ENCODE data around the gene ANKRD11.
"Not testable (repeated sequence)": the region's sequence is repeated elsewhere in the genome, so short reads cannot be mapped to it uniquely, and the experiment has no call there.

The ANKRD11 gene

DNA sequence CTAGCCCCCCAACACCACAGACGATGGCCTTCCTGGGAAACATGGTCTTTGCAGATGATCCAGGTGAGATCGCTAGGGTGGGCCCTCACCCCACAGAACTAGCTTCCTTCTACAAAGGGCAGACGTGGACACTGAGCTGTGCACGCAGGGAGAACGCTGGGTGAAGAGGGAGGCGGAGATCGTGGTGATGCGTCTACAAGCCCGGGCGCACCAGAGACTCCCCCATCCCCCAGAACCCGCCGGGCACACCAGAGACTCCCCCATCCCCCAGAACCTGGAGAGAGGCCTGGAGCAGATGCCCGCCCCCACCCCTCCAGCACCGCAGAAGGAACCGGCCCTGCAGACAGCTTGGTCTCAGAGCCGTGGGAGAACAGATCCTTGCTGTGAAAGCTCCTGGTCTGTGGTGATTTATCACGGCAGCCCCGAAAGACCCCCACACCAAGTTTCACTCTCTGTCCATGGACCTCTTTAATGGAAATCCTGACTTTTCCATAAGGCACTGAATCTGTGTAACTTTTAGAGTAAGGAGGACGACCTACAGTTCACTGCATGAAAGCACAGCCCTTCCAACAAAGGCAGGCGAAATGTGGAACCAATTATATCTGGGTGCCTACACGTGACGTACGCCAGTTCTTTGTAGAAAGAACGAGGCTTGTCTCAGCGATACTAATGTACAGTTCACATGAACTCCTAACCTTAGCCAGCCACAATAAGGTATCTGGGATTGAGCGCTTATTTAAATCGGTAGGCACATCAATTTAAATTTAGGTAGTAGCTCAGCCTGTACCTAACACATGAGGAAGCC lies 88.5 kb downstream of the ANKRD11 start:
- DNase-seq, result peak; percentile 68

- no peak for DNase-seq
These were observed 89.2 kb downstream of the ANKRD11 start for GRCh38 chr16:89401205-89401604.

GRCh38 chr16:89400740-89401139 lies 89.6 kb downstream of the ANKRD11 start:
- DNase-seq, result no peak

GRCh38 chr16:89398924-89399323 lies 91.4 kb downstream of the ANKRD11 start:
- no peak for DNase-seq

GRCh38 chr16:89397331-89397861 lies 93.0 kb downstream of the ANKRD11 start:
- DNase-seq, result no peak

- DNase-seq, result no peak
These were observed 94.2 kb downstream of the ANKRD11 start for GRCh38 chr16:89396156-89396555.

GRCh38 chr16:89395150-89396142 lies 94.9 kb downstream of the ANKRD11 start:
- DNase-seq, result peak; percentile 96

DNA sequence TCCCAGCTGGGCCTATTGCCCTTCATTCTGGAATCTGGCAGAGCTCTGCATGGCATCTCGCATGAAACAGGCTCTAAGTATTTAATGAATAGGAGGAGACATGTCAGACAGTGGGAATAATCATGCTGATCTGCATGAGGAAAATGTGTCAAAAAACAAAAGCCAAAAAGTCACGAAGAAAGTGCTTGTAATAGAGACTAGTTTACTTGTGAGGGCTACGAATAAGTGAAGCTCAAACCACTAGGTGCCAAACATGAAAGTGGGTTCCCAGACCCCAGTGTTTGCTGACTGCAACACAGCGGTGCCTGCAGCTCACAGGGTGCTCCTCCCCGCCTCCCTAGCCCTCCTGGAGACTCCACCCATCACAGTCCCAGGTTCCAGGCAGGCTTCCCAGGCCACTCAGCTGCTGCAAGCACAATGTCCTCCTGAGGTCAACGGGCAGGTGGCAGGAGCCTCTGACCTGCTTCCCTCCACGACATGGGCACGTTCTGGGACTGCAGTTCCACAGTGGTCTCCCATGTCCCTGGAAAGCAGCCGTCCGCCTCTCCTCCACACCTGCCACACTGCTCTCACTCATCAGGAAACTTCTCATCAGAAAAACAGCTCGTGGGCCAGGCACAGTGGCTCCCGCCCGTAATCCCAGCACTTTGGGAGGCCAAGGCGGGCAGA lies 96.5 kb downstream of the ANKRD11 start:
- DNase-seq, result no peak

DNA sequence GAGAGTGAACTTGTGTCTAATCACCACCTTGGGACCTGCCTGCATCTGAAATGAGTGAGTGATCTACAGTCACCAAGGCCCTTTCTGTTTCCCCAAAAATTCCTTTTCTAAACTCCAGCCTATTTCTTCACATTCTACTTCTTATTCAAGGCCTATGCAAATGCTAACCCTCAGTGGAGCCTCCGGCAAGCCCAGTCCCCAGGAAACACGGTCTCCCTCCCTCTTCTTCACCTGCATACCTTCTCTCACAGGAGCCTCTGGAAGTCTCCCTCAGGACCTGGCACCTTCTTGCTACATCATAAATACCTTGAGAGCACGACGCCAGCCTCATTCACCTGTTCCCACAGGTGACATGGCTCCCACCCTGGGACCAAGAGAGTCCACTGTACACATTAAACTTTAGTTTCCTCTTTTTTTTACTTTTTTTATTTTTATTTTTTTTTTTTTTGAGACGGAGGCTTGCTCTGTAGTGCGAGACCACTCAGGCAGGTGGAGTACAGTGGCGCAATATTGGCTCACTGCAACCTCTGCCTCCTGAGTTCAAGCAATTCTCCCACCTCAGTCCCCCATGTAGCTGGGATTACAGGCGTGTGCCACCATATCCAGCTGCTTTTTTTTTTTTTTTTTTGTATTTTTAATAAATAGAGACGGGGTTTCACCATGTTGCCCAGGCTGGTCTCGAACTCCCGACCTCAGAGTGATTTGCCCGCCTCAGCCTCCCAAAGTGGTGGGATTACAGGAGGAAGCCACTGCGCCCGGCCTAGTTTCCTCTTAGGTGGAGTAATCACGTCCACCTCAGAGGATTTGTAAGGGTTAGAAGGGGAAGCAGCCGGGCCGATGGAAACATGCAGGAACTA lies 97.3 kb downstream of the ANKRD11 start:
- no peak for DNase-seq

- DNase-seq, result not testable (repeated sequence)
These were observed 100.2 kb downstream of the ANKRD11 start for GRCh38 chr16:89390224-89390583.

DNA sequence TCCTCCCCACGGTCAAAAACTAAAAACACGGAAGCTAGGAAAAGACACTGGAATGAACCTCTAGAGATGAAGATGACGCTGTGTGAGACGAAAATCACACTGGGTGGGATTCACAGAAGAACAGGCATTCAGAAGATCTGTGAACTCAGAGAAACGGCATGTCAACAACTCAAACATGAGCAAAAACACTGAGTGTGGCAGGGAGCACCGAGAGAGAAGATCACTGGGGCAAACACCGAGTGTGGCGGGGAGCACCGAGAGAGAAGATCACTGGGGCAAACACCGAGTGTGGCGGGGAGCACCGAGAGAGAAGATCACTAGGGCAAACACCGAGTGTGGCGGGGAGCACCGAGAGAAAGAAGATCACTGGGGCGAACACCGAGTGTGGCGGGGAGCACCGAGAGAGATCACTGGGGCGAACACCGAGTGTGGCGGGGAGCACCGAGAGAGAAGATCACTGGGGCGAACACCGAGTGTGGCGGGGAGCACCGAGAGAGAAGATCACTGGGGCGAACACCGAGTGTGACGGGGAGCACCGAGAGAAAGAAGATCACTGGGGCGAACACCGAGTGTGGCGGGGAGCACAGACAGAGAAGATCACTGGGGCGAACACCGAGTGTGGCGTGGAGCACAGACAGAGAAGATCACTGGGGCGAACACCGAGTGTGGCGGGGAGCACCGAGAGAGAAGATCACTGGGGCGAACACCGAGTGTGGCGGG lies 100.7 kb downstream of the ANKRD11 start:
- DNase-seq, result not testable (repeated sequence)

DNA sequence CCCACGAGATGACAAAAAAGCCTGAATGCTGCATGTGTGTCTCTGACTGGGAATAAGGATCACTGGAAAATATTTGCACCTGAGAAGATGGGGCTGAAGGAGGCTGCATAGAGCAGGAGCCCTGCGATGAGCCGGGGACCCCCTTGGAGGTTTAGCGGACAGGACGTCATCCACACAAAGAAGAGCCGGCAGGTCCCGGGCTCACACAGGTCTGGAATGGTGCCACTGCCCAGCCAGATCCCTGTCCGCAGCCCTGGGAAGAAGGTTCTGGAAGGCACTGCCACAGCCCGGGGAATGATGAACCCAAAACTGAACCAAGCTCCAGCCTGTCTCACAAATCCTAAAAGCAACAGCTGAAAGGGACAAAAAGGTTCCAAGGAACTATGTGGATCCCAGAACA lies 101.8 kb downstream of the ANKRD11 start:
- DNase-seq, result no peak

DNA sequence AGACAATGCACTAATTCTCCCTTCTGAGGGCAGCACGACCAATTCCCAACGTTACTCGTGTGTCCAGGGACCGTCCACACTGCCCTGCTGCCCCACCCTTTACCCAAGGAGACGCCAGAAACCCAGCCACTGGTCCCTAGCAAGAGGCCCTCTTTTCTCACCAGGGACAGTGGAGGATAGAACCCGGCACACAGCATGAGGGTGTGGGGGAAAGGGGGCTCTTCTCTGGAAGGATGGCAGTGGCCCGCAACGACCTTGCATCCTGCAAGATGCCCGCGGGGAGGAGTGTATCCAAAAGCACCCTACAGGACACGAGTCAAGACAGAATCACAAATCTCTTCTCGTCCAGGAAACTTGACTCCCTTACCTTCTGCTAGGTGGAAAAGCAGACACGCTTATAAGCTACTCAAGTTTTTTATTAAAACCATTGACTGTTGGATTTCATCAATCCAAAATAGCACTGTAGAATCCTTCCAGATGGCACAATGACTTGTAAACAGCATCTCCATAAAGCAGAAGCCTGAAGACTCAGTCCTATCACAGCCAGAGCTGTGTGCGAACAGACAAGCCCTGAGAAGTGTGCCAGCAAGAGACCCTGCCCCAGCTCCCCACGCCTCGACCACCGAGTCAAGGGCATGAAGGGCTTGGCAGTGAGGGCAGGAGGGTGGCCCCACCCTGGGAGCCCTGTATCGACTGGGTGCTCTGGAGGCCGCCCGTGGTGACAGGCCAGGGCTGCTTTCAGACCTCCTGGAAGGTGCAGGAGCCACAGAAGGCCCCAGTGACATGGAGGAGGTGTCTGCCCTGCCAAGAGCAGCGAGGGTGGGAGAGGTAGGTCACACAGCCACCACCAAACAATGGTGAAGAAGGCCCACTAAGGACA lies 103.8 kb downstream of the ANKRD11 start:
- DNase-seq, result no peak

- DNase-seq, result no peak
These were observed 104.6 kb downstream of the ANKRD11 start for GRCh38 chr16:89385712-89386111.

DNA sequence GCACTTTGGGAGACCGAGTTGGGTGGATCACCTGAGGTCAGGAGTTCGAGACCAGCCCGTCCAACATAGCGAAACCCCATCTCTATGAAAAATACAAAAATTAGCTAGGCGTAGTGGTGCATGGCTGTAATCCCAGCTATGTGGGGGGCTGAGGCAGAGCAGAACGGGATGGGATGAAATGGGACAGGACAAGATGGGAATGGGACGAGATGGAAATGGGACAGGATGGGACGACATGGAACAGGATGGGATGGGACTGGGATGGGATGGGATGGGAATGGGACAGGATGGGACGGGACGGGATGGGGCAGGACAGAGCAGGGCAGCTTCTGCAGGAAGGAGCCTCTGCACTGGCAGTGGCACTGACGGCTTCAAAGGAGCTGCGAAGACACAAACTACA lies 106.1 kb downstream of the ANKRD11 start:
- no peak for DNase-seq

GRCh38 chr16:89383095-89384003 lies 107.0 kb downstream of the ANKRD11 start:
- no peak for DNase-seq

DNA sequence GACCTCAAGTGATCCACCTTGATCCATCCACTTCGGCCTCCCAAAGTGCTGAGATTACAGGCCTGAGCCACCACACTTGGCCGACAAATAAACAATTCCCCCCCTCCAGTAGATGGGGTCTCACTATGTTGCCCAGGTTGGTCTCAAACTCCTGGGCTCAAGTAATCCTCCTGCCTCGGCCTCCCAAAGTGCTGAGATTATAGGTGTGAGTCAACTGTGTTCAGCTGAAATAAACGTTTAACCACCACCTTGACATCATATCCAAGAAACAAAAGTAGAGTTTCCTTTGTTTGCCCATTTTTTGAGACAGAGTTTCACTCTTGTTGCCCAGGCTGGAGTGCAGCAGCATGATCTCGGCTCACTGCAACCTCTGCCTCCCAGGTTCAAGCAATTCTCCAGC lies 107.8 kb downstream of the ANKRD11 start:
- not testable (repeated sequence) for DNase-seq

- no peak for DNase-seq
These were observed 108.6 kb downstream of the ANKRD11 start for GRCh38 chr16:89381788-89382187.

DNA sequence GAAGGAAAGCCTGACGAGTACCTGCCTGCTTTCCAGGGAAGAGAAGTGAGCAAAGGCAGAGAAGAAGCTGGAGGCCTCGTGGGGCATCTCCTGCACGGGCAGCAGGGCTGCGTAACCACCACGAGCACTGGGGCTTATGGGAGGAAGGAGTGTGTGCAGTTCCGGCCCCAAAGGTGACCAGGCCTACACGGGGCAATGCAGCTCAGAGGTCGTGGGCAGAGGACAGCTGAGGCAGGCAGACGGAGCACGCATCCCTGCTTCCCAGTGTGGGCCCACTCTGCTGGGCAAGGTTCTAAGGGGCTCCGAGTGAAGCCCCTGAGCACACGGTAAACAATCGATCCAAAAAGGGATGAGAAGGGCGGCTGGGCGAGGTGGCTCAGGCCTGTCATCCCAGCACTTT lies 109.7 kb downstream of the ANKRD11 start:
- no peak for DNase-seq
